Skeletal muscle cell (primary cell): ENCODE data around the gene C1orf198.
A peak's percentile ranks its signal among the peaks of the same experiment; 100 is the strongest.

Experiments
- DNase-seq: peaks from one replicate; pipeline ENCODE4 v3.0.0-alpha.2; 2010; ENCODE audit warnings: low read depth
- H3K4me3 ChIP-seq: 2 replicates; pipeline ENCODE4 v1.5.1; 2011; ENCODE audit warnings: low read depth, mild to moderate bottlenecking, control low read depth, low read length, moderate library complexity

The C1orf198 gene, protein sequence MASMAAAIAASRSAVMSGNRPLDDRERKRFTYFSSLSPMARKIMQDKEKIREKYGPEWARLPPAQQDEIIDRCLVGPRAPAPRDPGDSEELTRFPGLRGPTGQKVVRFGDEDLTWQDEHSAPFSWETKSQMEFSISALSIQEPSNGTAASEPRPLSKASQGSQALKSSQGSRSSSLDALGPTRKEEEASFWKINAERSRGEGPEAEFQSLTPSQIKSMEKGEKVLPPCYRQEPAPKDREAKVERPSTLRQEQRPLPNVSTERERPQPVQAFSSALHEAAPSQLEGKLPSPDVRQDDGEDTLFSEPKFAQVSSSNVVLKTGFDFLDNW

DNA sequence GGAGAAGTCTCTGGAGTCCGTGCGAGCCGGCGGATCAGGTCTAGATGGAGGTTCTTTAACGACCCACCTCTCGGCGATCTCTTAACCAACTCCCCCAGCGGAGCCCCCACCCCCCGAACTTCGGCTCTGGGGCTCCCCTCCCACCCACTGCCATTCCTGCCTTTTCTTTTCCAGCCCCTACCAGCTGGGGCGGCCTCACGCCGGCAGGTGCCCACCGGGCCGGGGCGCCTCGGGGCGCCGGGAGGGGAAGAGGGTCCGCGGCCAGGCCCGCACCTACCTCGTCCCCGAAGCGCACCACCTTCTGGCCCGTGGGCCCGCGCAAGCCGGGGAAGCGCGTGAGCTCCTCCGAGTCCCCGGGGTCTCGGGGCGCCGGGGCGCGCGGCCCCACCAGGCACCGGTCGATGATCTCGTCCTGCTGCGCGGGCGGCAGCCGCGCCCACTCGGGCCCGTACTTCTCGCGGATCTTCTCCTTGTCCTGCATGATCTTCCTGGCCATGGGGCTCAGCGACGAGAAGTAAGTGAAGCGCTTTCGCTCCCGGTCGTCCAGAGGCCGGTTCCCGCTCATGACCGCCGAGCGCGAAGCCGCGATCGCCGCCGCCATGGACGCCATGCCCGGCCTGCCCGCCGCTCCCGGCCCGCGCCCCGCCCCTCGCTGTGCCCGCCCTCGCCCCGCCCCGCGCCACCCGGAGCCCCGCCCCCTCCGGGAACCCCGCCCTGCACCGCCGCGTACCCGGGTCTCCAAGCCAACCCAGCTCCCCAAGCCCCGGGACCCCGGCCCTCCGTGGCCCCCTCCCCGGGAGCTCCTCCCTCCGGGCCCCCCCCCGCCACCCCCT lies at the start of gene C1orf198:
C1orf198 (minus strand) TSS at position 619 of the 833 bp plus-strand sequence; CDS start at position 610, 9 bp downstream.
- H3K4me3 ChIP-seq, result peak within 1 kb of the TSS; percentile 88
- DNase-seq, result no peak

DNA sequence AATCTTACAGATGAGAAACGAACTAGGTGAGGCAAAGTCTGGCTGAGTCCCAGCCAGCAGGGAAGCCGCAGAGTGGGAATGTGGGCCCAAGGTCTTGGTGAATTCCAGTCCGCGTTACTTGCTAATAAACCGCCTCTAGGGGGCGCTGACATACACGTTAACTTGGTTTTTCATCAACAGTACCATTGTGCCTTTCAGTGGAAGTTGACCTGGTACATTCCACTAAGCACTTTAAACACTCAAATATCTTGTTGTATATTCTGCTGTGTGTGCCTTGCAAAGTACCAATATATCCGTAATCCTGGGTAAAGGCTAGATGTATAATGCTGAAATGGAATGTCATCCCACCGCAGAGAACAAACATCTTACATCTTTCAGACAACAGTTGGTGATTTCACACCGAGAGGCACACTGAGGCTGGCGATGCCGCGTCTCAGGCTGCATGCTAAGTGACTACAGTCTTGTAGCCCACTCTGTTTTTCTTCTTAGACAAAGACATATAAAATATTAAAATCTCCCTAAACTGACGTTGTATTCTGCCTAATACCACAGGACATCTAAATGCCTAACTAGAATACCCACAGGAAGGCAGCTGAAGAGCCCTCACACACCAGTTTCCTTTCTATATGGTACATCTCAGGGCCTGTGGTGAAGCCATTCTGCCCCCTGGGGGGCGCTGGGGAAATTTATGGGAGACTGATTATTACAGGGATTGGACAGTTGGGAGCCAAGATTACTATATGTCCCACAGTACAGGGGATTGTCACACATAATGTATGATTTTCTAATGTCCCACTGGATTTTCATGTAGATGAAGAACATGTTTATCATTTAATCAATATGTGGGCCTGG lies 49.2 kb upstream of the C1orf198 start:
- no peak overlapping the region for H3K4me3 ChIP-seq
- DNase-seq, result peak; percentile 14

DNA sequence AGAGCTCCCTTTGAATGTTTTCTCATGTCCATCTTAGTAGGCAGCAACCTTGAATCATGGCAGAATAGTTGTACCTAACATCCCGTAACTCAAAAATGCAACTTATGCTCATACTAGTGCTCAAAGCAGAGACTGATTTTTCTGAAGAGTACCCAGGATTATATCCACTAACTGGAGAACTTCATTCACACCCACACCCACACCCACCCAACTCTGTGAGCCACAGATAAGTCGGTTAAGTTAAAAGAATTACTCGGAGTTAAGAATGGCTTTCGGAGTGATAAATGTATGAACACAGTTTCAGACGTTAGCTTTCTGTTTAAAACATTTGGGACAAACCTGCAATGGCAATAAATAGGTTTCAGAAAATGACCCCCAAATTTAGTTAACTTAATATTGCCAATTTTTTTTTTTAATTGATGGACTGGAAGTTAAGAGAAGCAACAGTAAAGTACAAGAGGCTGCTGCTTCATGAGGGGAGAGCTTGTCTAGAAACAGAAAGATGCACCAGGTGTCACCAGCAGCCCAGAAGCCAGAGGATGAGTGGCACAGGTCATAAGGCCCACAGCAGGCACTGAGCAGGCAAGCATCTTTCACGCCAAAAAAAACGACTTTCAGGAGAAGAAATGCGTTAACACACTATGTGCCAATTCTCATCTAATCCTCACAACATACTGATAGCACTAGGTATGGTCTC lies 48.4 kb upstream of the C1orf198 start:
- H3K4me3 ChIP-seq, result no peak overlapping the region
- DNase-seq, result no peak

DNA sequence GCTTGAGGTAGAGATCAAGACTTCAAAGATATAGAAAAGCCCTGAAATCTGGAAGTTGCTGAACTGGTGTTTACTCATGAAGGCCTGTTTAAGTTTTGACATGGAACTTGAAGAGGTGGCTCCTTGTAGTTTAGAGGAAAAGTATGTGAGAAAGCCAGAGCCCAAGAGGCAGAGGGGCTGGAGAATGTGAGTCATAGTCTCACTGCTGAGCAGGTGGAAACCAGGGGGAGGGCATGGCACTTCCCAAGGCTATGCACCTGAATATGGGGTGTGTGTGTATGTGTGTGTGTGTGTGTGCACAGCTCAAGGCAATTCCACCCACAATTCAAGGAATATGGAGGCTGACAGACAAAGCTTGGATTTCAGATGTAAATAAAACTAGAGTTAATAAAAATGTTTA lies 46.8 kb upstream of the C1orf198 start:
- no peak overlapping the region for H3K4me3 ChIP-seq
- DNase-seq, result no peak

DNA sequence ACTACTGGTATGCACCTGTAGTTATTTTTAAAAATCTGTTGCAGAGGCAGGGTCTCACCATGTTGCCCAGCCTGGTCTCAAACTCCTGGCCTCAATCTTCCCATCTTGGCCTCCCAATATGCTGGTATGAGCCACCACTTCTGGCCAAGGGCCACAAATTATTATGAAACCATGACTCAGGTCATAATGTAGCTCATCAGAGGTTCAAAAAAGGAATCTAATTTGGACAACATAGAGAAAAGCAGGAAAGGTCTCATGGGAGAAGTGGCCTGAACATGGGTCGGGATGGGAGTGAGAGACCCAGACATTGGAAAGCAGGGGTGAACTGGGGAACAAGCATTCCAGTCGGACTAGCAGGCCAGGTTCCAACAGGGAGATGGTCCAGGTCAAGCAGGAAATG lies 45.2 kb upstream of the C1orf198 start:
- DNase-seq, result no peak
- H3K4me3 ChIP-seq, result no peak overlapping the region

DNA sequence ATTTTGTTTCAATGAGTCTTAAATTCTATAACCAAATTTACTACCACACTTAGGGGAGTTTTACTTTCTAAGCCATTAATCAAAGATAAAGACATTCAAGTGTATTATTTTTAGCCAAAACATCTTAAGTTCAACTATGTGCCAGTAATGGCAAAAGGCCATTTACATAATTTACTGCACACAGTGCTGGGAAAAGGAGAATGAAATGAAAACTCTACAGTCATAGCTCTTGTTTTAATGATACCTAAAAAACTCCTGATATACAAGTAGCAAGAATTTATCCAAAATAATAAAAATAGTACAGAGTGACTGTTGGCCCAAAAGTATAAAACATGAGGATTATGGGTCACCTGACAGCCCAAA lies 42.4 kb upstream of the C1orf198 start:
- no peak overlapping the region for H3K4me3 ChIP-seq
- DNase-seq, result no peak

DNA sequence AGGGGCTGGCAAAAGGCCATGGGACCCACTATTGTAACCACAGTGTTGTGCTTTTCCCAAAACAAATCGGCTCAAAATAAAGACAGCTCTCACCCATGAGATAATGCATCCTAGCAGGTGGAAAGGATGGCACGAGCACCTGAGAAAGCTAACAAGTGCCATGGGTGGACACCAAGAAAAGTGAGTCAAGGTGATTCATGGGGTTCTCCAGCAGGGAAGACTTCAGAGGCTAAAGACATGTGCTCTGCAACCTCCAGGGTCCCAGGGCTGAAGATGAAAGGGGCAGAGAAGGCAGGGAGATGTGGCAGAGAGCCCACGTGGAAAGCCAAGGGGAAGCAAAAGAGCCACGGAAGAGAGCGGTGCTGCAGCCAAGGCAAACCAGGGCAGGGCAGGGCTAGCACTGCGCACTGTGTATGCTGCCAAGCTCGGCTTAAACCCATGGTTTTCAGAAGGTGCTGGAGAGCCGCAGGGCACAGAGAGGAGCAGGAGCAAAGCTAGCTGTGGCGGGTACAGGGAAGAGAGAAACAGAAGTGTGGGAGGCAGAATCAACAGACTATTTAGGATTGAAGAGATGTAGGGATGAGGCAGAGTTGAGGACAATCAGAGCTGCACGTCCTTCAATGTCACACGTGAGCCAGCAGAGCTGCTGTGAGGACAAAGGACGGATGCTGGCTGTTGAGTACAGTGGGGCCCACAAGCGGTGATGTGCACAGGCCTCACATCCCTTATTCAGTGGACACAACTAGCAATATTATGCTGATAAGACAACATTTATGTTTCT lies 41.8 kb upstream of the C1orf198 start:
- DNase-seq, result no peak

DNA sequence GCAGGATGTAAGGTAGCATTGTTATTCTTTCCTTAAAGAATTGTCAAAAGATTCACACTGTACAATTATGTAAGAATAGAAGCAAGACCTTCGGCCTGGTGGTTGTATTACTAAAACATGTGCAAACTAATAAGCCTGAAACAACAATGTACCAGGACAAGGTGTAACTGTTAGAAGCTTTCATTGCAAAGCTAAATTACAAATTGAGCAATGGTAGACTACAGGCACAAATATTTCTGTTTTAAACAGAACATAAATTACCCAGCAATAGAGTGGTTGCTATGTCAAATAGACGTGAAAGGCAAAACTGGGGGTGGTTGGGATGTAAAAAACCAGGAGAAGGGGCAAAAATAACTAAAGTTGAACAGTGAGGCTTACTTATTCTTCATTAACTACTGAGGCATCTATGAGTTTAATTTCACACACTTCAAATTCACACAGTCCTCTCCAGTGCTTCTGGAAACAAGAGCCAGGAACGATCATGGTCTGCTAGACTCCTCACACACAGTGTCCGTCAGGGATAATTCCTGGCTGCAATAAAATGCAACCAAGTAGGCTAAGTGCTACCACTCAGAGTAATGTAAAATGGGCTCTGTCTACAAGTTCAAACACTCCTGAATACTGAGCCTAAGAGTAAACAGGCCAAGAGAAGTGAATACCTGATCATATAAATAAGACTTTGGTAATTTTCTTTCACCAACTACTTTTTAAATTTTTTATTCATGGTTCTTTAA lies 39.3 kb upstream of the C1orf198 start:
- H3K4me3 ChIP-seq, result no peak overlapping the region
- no peak for DNase-seq

More for the DNA sequence above, 41.8 kb upstream of the C1orf198 start:
- H3K4me3 ChIP-seq, result no peak overlapping the region

DNA sequence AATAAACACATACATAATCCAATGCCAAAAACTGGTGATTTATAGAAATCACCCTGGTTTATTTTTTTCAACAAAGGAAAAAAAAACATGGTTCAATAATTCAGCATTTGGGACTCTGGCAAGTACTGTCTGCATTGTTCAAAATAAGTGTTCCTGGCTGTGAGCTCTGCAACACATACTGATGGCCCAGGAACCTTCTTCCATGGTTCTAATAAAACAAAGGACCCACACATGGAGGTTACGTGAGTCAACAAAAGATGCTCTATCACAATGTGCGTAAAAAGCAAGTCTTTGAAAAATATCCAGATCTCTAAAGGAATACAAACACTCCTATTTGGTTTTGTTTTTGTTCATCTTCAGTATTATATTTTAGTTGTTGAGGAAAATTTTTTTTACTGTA lies 37.9 kb upstream of the C1orf198 start:
- H3K4me3 ChIP-seq, result no peak overlapping the region
- DNase-seq, result no peak

DNA sequence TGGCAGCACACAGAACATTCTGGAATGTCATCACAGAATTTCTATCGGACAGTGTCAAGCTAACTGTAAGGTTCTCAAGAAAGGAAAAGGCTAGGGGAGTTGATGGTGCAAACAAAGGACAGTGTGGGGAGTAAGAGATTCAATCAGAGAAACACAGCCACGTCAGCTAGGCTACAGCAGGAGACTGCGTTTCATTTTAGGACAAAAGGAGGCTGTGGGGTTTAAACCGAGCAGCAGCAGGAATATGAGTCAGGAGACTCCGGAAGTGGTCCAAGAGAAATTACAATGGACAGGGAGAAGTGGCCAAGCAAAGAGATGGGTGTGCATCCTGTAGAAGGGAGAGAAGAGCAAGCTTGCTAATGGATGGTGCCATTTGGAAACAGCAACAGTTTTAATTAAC lies 37.4 kb upstream of the C1orf198 start:
- DNase-seq, result no peak
- no peak overlapping the region for H3K4me3 ChIP-seq

DNA sequence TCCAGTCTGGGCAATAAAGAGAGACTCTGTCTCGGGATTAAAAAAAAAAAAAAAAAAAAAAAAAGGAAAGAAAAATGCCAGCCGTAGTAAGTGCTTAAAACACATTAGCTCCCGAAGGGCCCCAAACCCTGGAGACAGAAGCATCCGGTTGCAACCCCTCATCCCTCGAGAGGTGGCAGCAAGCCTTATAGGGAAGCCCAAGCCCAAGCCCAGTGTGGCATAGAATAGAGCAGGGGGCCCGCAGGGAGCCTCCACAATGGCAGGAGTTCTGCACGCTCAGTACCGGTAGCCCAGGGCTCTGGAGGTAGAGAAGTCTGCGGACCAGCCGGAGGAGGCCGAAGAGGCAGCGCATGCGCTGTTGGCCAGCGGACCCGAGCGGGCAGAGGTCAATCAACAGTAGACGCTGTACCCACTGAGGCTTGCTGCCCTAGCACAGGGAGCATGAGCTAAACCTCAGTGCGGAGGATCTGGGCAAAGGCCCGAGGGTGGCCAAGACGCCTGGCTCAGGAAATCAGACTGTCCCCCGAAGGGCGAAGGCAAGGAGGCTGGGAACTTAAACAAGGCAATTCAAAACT lies 34.1 kb upstream of the C1orf198 start:
- H3K4me3 ChIP-seq, result no peak overlapping the region
- DNase-seq, result no peak

DNA sequence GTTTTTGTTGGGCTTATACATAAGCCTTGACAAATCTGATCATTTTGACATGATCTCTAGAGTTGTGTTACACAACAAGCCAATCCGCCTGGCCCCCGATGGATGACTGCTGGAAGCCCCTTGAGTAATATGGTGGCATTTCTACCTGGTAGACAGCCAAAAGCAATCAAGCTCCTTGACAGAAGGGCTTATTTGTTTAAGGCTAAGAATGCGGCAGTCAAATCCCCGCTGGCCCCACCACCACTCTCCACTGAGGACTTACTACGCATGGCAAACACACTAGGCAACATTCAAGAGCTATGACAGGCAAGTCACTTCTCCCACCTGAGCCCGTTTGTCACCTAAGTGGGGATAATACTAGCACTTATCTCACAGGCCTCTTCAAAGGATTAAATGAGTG lies 33.4 kb upstream of the C1orf198 start:
- H3K4me3 ChIP-seq, result no peak overlapping the region
- DNase-seq, result no peak

DNA sequence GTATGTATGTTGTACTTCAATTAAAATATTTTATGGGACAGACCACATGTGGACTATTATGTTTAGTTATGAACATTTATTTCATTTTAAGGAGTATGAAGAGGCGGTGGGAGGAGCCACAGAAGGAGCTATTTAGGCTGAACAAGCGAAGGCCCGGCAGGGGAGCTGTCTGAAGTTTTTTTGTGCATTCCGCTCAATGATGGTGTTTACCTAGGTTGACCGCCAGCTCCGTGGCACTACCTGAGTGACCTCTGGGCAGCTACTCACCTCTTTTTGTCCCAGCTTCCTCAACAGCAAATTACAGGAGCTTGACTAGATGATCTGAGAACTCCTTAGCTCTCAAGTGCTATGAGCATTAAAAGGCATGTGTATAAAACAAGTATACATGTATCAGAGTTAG lies 32.7 kb upstream of the C1orf198 start:
- H3K4me3 ChIP-seq, result no peak overlapping the region
- DNase-seq, result no peak

DNA sequence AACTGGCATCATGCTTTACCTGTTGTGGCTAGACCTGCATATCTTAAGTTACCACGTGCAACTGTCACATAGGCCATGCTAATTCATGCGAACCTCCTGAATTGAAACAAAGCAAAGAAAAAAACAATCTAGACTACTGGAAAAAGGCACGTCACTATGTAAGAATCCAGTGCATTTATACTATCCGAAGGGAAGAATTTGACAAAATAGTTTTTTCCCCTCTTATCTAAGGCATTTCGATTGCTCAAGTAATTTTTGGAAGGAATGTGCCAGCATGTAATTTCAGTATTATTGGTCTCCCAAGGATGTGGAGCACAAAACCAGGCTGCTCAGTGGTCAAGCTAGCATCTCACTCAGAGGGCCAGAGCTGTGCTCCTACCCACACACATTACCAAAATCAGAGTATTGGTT lies 31.5 kb upstream of the C1orf198 start:
- DNase-seq, result no peak
- H3K4me3 ChIP-seq, result no peak overlapping the region

DNA sequence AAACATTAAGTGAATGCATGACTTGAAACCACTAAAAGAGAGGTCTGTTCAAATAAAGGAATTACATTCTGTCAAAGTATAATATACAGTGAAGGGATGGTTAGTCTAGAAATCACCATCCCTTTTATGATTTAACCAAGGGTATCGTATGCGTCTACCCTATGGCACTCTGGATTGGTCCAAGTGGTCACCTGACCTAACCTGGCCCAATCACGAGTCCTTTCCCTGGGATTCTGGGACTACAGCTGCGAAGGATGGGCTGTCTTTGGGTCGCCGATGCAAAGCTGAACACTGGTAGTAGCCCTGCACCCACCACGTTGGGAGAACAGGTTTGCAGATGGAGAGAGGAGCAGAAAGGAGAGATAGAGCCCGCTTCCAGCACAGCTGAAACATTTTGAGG lies 30.4 kb upstream of the C1orf198 start:
- DNase-seq, result no peak
- no peak overlapping the region for H3K4me3 ChIP-seq

DNA sequence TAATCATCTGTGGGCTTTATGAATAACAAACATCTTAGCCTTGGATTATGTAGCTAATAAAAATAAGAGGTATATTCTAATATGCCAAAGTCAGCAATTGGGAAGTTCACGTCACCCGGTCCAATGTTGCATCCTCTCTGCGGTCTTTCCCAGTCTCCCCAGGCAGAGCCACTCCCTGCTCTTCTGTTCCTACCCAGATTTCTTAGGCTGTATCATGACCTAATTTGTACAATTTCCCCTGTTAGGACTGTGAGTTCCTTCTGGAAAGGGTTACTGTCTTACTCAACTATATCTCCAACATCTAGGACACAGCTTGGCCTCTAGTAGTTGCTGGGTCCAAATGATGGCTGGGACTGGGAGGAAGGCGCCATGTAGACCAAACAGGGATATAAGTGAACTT lies 29.8 kb upstream of the C1orf198 start:
- no peak for DNase-seq
- H3K4me3 ChIP-seq, result no peak overlapping the region

DNA sequence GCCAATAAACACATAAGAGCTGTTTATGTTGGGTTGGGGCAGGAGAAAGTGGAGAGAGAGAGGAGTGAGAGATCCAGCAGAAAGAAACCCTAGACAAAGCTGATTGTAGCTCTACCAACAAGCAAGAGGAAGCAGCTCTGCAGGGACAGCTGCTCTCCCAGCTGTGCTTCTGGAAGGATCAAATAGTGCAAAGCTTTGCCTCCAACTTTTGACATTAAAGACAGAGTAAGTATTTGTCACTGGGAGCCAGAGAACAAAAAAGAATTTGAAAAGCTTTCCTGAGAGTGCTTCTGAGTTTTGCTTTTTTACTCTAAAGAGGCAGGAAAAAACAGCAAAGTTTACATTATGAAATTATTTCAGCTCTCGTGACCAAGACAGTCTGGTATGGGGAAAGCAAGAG lies 28.5 kb upstream of the C1orf198 start:
- H3K4me3 ChIP-seq, result no peak overlapping the region
- DNase-seq, result no peak

DNA sequence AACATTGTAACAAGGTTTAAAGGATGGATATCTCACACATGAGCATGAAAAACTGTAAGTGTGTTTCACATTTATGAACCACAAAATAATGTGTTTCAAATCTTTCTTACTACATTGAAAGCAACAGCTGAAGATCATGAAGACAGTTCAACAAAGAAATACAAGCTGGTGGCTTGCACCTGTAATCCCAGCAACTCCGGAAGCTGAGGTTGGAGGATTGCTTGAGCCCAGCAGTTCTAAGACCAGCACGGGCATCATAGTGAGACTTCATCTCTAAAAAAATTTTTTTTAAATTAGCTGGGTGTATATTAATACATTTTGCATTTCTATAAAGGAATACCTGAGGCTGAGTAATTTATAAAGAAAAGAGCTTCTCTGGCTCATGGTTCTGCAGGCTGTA lies 27.1 kb upstream of the C1orf198 start:
- no peak for DNase-seq
- no peak overlapping the region for H3K4me3 ChIP-seq
